NCI-H82 treated with DMSO at 0.1 percent for 48 hours (cell line): ENCODE results near the gene CTNNA1.

Experiments
- DNase-seq: peaks from one replicate; lab custom pipeline; 2025; ENCODE audit not compliant: unreplicated experiment; lab: John Stamatoyannopoulos, UW

Gene CTNNA1

DNA sequence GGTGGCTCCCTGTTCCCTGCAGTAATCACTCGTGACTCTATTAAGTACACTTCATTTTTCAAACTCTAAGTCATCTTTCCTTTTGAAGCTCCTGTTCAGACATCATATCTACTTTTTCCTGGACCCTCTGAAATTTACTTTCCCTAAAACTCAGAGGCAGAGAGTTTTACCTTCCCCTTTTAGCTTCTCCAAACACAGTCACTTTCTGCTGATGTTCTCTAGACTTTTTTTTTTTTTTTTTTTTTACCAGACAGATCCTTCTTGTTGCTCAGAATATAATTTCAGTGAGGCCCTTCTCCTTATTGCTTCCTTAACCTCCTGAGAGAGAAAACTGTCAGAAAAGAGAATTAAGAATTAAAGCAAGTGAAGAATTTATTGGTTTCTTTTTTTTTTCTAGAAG is 208.5 kb downstream of the CTNNA1 start:
- DNase-seq = no peak

DNA sequence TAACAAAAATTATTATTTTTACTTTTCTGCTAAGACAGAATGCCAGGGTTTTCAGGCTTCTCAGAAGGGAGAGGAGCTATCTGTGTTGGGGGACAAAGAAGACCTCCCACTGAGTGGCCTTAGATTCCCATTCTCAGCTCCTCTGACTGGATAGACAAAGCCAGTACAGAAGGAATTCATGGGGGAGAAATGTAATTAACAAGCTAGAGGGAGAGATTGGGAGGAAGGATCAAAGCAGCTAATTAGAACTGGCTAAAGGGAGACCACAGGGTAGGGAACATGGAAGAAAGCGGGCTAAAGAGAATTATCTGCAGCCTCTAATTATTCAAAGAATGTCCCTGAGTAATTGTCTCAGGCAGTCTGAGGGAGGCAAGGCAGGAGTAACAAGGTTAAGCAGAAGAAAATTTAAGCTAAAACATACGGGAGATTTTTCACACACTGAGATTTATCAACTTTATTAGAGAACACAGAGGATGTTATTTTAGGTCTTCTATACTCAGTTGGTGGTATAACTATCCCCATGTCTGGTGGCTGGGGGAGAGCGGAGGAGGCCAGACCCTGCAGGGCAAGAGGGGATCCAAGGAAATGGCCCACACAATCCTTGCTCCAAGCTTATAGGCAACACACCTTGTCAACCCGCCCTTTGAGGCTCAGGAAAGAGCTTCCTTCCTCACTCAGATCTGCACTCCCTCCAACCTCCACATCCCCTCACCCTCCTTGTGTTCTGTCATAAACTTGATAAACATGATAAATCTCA is 209.6 kb downstream of the CTNNA1 start:
- DNase-seq = peak; percentile 42

DNA sequence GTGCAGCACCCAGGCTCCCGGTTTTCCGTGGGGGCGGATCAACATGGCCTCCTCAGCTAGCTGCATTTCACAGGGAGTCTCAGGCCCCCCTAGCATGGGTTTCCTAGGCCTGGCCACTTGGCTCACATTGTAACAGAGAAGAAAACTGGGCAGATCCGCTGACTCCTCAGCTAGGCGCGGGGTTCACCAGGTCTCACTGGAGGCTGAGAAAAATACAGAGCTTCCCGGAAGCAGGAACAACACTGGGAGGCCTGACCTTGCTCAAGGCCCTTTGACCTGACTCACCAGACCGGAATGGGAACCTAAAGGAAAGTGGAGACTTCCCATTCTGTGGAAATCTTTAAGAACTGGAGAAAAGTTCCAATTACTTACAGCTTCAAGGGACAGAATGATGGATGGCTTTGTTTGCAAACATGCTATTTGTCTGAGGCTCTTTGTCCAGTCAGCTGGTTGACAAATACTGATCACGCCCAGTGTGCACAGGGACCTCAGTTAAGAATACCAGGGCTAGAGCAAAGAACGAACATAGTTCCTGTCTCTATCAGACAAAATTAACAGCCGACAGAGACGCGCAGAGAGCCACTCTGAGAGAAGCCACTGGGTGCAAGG is 210.6 kb downstream of the CTNNA1 start:
- DNase-seq = no peak

DNA sequence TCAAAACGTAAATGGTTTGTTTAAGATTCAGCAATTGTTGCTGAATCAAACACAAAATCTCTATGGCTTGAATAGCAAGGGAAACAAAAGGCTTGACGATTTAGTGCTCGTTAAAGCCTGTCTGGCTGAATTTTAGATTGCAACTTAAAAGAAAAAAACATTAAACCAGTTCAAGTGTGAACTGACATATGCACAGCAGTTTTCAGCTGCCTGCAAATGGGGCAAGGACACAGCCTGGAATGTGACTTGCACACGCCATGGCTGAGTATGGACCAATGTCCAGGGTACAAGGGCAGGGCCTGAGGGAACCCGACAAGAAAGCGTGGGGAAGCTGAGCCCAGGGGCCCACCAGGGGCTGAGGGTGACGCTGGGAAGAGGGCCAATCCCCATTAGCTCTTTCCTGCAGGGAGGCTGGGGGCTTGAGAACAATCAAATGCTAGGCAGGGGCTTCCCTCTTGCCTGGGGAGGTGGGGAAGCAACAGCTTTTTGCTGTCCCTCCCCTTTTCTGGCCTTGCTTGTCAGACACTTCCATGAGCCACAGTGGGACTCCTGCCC is 211.5 kb downstream of the CTNNA1 start:
- DNase-seq = no peak

DNA sequence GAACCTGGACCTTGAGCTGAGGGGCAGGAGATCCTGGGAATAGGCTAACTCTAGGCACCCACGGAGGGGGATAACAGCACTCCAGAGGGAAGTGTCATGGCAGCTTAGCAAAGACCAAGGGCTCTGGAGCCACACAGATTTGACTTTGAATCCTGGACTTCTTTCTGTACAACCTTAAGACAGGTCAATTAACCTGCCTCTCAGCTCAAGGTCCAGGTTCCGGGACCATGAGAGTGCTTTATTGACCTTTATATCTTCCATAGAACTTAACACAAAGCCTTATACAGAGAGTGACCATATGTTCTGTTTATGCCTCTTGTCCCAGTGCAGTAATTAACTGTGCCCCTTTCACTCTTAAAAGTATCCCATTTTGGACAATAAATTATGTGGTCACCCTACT is 212.4 kb downstream of the CTNNA1 start:
- DNase-seq = no peak

DNA sequence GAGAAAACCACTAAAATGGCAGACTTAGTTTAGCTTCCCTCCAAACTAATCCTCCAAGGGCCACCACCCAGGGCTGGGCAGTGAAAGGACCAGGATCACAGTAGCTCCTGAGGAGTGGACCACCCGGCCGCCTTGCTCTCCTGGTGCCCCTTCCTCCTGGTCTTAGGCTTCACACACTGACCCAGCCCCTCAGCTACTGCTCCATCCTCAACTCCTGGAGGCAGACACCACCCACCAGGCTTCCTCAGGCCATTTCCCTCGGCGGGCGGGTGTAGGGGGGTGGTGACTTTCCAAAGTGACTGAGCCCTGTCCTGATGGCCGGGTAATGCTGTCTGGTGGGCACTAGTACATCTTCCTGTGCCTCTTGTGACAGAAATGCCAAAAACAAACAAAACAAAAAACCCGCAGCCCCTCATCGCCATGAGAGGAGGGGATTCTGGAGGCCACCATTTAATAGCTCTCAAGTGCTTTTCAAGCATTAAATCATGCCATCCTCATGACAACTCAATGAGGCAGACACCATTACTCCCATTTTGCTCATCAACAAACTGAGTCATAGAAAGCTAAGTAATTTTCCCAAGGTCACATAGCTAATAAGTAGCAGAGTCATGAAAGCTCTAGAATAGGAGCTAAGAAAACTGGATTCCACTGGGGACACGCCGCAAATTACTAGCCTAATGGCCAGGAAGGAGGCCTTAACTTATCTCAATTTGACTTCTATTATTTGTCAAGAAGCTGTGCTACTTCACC is 213.2 kb downstream of the CTNNA1 start:
- no peak for DNase-seq

DNA sequence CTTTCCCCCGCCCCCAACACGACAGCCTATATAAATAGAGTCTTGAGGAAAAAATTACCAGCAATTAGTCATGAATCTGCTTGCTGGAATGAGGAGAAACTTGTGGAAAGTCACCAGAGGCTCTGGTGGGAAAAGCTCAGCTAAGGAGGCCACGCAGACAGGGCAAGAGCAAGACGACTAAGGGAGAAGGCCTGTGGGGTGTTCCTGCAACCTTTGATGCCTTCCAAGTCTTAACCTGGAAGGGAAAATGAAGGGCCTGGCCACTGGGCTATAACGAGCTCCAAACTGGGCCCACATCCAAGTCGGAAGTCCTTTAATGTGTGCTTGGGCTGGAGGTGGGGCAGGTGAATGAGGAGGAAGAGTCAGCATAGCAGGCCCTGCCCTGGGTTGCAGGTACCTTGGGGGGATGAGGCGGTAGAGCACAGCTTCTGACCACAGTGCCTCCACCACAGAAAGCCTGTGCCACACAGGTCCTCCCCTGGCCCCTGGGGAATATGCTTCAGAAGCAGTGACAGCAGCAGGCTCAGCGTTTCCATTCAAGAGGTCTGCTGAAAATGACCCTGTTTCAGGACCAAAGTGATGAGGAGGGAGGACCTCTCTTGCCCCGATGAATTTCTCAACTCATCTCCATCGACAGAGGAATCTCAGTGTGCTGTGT is 214.7 kb downstream of the CTNNA1 start:
- no peak for DNase-seq

DNA sequence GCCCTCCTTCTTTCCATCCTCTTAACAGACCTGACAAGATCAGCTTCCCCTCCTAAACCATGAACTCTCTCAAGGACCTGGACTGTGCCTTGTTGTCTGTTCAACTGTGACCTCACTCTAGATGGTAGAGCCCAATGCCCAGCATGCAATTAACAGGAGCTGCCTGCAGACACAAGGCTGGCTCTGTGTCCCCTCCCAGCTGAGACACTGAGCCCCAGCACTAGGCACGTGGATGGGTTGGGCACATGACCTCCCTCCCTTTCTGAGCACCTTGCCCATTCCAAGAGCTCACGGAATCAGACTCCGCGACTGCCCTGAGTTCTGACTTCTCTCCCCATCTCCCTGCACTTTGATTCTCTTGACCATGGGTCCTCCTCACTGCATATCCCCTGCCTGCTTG is 215.4 kb downstream of the CTNNA1 start:
- no peak for DNase-seq

DNA sequence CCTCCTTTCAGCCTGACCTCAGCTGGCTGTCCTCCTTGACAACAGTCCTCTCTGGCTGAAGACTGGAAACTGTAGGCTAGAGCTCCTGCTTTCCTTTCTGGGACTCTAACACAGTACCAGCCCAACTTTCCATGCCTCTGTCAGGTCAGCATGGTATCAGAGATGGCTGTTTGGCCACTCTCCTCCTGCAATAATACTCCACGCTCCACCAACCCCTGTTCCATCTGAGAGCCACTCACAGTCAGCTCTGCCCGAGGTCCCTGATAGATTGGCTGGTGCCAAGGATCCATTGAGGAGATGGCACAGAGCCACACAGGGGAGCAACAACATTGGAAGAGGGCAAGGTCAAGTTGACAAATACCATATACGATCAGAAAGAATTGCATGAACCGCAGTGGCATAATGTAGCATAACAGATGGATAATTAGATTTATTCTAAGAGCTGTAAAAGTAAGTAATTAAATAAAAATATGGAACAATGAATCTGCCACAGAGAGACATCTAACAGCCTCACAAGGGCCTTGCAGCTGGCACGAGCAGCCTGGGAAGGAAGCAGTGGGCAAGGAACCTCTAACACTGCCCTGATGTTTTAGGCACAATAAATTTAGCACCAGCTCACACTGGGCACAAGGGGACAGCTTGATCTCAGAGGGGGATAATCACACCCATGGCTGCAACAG is 216.2 kb downstream of the CTNNA1 start:
- DNase-seq = no peak

DNA sequence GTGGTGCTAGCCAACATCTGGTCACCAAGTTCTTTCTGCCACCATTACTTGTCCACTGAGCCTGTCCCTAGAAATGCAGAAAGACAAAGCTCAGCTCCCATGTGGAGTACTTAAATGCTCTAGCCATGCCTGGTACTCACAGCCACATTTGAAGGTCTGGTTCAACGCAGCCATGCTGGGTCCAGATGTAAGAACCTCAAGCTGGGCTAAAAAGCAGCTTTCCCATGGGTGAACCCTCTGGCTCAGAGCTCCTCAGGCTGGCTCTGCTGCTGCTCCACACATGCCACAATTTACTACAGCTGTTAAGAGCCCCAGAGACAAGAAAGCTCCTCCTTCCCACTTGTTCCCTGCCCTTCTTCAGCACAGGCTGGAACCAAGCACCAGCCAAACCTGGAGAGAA is 219.0 kb downstream of the CTNNA1 start:
- no peak for DNase-seq

DNA sequence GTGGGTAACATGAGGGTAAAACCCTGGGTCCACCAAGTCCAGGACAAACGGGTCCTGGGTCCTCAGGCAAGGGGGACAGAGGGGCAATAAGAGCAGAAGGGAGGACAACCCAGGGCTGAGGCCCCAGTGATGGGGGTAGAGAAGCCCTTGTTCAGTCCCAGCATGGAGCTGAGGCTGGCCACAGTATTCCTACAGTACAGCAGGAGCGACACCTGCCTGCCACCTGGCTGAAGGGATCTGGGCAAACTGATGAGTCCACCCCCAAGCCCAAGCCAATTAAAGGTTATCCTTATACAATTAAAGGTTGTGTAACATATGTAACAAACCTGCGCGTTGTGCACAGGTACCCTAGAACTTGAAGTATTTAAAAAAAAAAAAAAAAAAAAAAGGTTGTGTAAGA is 219.6 kb downstream of the CTNNA1 start:
- DNase-seq = peak; percentile 68

DNA sequence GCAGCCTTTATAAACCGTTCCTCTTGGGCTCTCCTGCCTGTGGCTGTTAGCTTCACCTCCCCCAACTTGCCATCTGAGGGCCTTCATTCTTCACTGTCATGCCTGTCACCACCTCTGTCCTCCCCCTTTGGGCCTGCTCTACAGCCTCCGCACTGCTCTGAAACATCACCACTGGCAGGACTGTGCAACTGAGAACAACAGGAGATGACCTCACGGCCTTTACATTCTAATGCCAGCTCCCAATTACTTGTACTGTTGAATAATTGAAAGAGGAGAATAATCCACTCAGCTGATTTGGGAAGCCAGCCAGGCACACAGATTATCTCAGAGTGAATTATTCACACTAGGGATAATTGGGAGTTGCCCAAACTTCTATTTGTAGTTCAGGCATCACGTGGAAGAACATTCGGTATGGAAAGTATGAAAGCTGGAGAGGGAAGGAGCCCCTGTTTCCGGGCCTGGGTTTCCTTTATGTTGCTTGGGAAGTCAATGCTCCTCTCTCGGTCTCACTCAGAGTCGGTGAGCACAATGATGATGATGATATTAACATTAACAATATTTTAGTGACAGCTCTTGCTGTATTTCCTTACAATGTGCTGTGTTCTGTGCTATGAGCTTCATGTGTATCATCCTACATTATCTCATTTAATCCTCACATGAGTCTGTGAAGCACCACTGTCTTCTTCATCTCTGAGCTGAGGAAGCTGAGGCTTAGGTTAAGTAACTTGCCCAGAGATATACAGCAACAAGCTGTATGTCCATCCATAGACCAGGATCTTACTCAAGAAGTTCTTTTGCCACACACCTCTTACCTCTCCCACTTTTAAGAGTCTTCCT is 221.2 kb downstream of the CTNNA1 start:
- peak; percentile 84 for DNase-seq

DNA sequence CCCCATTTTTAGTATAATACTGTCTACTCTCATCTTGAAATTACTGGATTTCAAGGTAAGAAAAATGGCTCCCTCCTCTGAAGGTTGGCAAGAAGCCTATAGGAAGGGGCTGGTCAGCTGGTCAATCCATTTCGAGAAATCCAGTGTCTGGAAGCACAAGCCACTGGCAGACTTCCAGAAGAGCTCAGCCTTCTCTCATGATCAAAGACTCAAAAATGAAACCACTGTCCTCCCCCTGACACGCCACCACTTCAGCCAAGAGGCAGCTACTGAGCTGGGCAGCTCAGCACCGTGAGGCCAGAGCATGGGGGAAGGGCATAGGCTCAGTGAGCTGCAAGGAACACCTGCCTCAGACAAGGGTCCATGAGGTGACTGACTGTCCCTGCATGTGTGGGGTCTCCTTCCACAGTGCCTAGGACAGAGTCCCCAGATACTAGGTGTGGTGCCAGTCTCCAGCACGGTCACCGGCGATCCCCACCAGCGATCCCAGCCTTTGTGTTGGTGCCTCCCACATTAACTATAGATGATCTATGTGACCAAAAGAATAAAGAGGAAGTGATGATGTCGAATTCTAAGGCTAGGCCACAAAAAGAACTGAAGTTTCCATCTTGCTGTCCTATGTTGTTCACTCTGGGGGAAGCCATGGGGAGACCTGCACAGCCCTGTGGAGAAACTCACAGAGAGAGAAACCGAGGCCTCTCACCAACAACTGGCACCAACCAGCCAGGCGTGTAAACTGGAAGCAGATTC is 222.0 kb downstream of the CTNNA1 start:
- DNase-seq = no peak

DNA sequence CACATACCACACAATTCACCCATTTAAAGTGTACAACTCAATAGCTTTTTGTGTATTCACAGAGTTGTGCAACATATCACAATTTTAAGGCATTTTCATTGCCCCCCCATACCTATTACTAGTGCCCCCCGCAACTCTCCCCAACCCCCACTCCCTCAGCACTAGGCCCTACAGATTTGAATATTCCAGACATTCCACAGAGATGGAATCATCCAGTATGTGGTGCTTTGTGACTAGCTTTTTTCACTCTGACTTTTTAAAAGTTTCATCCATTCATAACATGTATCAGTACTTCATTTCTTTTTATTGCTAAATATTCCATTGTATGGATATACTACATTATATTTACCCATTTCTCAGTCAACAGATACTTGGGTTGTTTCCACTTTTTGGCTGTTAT is 224.9 kb downstream of the CTNNA1 start:
- DNase-seq = no peak

DNA sequence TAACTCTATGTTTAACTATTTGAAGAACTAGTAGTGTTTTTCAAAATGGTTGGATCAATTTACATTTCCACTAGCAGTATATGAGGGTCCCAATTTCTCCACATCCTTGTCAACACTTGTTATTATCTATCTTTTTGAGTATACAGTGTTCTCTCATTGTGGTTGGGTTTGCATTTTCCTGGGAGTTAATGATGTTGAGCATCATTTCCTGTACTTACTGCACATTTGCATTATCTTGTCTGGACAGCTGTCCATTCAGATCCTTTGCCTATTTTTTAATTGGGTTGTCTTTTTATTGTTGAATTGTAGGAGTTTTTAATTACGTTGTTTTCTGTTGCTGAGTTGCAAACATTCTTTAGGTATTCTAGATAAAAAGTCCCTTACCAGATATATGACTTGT is 225.4 kb downstream of the CTNNA1 start:
- DNase-seq = no peak

DNA sequence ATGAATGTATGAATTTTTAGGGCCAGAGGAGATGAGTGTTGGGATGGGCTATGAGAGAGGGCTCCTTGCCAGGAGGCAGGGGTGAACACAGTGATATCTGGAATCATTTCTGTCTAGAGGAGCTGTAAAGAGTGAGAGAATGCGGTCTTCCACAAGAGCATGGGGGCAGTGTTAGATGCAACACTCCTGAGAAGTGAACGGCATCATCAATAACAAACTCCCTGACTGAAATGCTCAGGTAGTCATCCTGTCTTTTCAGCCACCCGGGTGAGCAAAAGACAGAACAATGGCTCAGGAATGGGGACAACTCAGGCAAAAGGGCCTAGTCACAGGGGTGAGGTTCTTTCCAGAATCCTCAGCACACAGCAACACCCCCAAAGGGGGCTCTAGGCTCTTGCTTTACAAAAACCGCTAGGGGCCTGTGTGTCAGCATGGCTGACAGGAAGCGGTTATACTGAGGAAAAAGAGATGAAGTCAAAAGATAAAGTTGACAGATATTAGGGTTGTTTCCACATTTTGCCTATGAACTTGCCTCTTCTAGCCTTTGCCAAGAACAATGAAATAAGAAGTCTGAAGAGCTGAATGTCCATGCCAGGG is 226.6 kb downstream of the CTNNA1 start:
- DNase-seq = no peak

DNA sequence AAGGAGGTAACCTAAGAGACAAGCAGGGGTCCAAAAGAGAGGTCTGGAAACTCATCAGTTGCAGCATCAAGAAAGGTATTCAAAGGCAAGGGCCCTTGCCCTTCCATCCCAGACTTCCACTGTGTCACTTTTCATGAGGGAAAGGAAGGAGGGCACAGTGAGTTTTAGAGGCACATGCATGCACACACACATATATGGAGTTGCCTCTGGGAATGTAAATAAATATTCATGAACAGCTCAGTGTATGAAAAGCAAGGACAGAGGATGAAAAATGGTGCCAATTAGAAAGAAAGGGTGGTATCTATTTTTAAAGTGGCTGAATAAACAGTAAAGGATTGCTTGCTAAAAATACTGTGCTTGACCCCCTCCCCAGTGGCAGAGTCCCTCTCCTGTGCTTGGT is 227.2 kb downstream of the CTNNA1 start:
- no peak for DNase-seq

DNA sequence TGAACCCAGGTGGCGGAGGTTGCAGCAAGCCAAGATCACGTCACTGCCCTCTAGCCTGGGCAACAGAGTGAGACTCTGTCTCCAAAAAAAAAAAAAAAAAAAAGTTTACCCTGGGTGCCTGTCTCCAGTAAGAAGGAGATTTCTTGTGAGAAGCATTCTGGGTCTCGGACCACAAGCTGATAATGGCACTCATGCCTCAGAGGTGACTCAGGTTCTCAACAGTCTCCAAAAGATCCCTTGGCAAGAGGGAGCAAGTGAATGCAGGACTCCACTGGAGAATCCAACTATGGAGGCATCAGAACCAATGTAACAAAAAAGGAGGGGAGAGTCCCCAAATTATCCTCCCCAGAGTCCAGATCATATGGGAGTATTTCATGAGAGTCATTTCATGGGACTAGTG is 227.9 kb downstream of the CTNNA1 start:
- DNase-seq = no peak

DNA sequence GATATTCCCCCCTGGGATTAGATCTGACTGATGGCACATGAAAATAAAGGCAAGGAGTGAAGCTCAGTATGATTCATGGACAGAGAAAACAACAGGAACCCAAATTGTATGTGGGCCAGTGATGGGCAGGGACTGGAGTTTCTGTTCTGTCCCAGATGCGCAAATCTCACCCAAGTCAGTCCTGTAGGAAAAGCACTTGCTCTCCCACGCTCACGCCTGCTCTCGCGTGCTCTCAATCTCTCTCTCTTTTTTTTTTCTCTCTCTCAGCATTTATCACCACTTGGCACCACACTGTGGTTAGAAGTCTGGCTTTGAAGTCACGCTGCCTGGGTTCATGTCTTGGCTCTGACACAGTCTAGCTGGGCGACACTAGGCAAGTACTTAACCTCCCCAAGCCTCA is 228.4 kb downstream of the CTNNA1 start:
- DNase-seq = no peak
